HG03565 (cell line): Measurements from ENCODE around the gene ATG16L1.

Experiments used
- ATAC-seq: cut with Tn5 transposase; IDR thresholded peaks from one replicate; pipeline ENCODE4 v1.9.1; 2021; ENCODE audit warnings: mild to moderate bottlenecking, moderate library complexity; ENCODE audit not compliant: unreplicated experiment

Gene ATG16L1

GRCh38 chr2:233288663-233289062 lies 37.2 kb downstream of the ATG16L1 start:
- no peak for ATAC-seq

- ATAC-seq, result no peak
Measured at GRCh38 chr2:233289648-233290047, 38.2 kb downstream of the ATG16L1 start.

DNA sequence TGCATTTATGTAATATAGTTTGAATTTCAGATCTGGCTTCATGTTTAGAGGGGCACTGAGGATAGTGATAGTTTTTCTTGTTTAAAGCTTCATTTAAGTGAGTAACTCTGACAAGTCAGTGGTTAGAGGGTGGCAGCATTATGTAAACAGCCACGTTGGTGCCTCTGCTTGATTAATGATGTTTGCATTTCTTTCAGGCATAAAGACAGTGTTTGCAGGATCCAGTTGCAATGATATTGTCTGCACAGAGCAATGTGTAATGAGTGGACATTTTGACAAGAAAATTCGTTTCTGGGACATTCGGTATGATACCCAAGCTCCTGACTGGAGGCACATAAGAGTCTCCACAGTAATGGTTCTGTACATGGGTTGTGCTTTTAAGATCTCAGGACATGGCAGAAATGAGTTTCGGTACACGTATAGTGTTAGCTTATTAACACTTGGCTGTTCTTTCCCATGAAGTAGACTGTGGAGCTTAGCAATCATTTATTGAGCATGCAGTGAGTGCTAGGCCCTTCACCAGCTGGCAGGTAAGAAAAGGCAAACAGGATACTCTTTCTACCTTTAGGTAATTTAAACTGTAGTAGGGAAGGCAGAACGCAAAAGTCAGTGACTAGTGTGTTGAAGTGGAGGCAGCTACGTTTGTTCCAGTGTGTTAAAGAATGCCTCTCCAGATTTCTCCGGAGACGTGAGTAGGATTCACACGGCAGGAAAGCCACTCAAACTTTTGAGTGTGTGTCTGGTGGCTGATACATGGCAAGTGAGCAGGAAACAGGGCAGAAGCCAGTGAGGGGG lies 38.8 kb downstream of the ATG16L1 start:
- ATAC-seq, result no peak

- ATAC-seq, result no peak
Measured at GRCh38 chr2:233295891-233296290, 44.4 kb downstream of the ATG16L1 start.

GRCh38 chr2:233297076-233297475 lies 45.6 kb downstream of the ATG16L1 start:
- no peak for ATAC-seq

DNA sequence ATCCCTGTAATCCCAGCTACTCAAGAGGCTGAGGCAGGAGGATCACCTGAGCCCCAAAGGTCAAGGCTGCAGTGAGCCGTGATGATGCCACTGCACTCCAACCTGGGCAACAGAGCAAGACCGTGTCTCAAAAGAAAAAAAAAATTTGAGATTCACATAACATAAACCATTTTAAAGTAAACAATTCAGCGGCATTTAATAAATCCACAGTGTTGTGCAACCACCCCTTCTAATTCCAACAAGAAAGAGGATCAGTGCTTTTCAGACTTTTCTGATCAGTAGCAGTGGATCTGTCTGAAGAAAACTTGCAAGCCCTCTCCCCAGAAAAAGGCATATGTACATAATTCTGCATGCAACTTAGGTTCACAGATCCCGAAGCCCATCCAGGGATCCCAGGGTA lies 48.9 kb downstream of the ATG16L1 start:
- no peak for ATAC-seq

GRCh38 chr2:233301248-233301647 lies 49.8 kb downstream of the ATG16L1 start:
- no peak for ATAC-seq

- ATAC-seq, result no peak
Measured at GRCh38 chr2:233301811-233302210, 50.3 kb downstream of the ATG16L1 start.

- no peak for ATAC-seq
Measured at GRCh38 chr2:233303252-233303651, 51.8 kb downstream of the ATG16L1 start.

DNA sequence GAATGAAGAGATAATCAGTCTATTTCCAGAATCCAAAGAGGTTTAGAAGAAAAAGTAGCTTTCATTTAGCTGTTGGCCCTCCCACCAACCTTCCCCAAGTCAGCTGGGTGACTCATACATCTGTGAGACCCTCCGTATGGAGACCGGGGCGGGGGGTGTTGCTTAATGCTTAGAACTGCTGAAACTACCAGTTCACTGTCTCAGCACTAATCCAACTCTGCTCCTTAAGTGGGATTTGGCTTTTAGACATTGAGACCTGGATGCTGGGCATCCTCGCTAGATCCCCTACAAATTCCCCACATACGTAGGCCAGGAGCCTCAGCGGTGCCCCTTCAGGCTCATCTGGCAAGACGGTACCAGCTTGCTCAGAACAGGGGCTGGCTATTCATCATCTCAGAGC lies 56.1 kb downstream of the ATG16L1 start, which contains the start of gene SAG:
Gene SAG, plus strand, starts transcription at position 252 of the 400 bp plus-strand sequence. CDS start 1,374 bp downstream, outside the sequence.
- no peak for ATAC-seq

GRCh38 chr2:233311241-233311926 lies 59.9 kb downstream of the ATG16L1 start:
- ATAC-seq, result no peak

GRCh38 chr2:233312874-233313273 lies 61.4 kb downstream of the ATG16L1 start:
- ATAC-seq, result no peak

DNA sequence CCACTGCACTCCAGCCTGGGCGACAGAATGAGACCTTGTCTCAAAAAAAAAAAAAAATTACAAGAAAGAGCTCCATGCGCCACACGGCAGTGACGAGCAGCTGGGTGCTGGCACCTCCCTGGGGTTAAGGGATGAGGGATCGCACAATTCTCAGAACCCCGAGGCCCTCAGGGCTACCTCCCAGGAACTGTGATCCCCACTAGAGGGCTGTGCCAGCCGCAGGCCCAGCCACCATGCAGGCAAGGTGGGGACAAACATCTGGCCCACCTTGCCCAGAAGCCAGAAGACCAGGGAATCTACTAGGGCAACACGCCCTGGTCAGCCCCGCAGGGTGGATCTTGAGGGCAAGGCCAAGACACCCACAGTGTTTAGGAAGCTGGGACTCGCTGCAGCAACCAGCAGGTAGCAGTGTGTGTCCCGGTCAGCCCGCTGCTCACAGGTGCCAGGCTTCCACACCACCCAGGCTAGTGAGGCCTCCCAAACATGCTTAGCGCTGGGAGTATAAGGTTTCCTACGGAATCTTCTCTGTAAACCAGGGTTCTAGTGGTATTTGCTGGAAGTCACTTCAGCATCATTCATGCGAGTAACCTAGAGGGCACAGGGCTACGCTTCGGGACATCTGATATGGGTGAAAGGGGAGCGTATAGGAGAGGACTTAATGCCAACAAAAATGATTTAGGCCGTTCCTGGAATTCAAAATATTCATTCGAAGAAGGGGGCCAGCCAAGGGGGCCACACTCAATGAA lies 62.9 kb downstream of the ATG16L1 start:
- no peak for ATAC-seq

GRCh38 chr2:233317196-233317943 lies 65.9 kb downstream of the ATG16L1 start:
- ATAC-seq, result no peak

- no peak for ATAC-seq
Measured at GRCh38 chr2:233319256-233319655, 67.8 kb downstream of the ATG16L1 start.

GRCh38 chr2:233320470-233320869 lies 69.0 kb downstream of the ATG16L1 start:
- ATAC-seq, result no peak

DNA sequence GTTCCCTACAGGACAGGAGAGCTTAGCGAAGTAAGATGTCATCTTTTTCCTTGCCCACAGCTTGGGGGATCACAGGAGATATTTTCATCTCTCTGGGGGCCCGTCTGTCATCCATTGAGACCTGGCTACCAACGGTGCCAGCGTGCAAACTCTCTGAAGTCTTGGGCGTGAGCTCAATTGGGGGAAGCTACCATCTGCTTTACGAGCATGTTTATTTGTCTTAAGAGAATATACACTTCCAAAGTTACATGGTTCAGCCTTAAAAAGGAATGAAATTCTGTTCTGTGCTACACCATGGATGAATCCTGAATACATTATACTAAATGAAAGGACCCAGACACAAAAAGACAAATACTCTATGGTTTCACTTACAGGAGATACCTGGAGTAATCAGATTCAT lies 69.7 kb downstream of the ATG16L1 start:
- no peak for ATAC-seq

- ATAC-seq, result no peak
Measured at GRCh38 chr2:233323851-233324250, 72.4 kb downstream of the ATG16L1 start.

- no peak for ATAC-seq
Measured at GRCh38 chr2:233325256-233325655, 73.8 kb downstream of the ATG16L1 start.

DNA sequence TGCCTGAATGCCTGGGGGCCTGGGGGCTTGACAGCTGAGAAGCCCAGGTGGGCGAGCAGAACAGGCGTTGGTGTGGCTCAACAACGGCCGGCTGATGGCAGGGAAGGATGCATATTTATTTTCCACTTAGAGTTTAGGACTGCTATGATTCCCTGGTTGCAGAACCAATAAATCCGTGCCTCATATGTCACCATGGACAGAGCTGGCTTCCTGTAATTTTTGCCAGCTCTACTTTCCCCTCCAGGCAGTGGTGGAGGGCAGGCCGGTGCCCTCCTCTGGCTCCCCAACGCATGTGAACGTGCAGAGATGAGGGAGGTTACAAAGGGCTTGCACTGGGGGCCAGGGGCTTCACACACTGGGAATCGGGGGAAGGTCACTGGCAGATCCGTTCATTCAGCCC lies 74.3 kb downstream of the ATG16L1 start:
- no peak for ATAC-seq

- ATAC-seq, result no peak
Measured at GRCh38 chr2:233326500-233326899, 75.0 kb downstream of the ATG16L1 start.
